Activated naive CD8-positive, alpha-beta T cell (primary cell): Measurements from ENCODE around the gene LRG1.

Experiments
- H3K27ac Mint-ChIP-seq: one replicate; pipeline ENCODE4 v1.8.0; 2021; ENCODE audit warnings: mixed read lengths
- H3K27me3 Mint-ChIP-seq: one replicate; pipeline ENCODE4 v1.8.0; 2021; ENCODE audit warnings: mixed read lengths
- H3K36me3 Mint-ChIP-seq: one replicate; pipeline ENCODE4 v1.8.0; 2021; ENCODE audit warnings: mixed read lengths
- H3K4me1 Mint-ChIP-seq: one replicate; pipeline ENCODE4 v1.8.0; 2021; ENCODE audit warnings: low read depth, mixed read lengths
- H3K4me3 Mint-ChIP-seq: one replicate; pipeline ENCODE4 v1.8.0; 2021; ENCODE audit warnings: mild to moderate bottlenecking, mixed read lengths
- H3K9me3 Mint-ChIP-seq: one replicate; pipeline ENCODE4 v1.8.0; 2021; ENCODE audit warnings: low read depth, mixed read lengths

Gene LRG1

GRCh38 chr19:4559569-4559968, 19.7 kb upstream of the LRG1 start, which contains the start of gene SEMA6B:
Gene SEMA6B (minus strand): TSS chr19:4559684. CDS start chr19:4558457, 1,227 bp downstream.
- no peaks in the 10 kb centered on the region for H3K4me1 Mint-ChIP-seq
- H3K9me3 Mint-ChIP-seq: no peaks in the 10 kb centered on the region
- H3K27ac Mint-ChIP-seq: no peak within 1 kb of the TSS
- H3K36me3 Mint-ChIP-seq: no peaks in the 10 kb centered on the region
- H3K27me3 Mint-ChIP-seq: no peaks in the 10 kb centered on the region
- H3K4me3 Mint-ChIP-seq: no peak within 1 kb of the TSS

GRCh38 chr19:4557971-4558941, 18.4 kb upstream of the LRG1 start:
- no peak overlapping the region for H3K27ac Mint-ChIP-seq
- H3K27me3 Mint-ChIP-seq: no peaks in the 10 kb centered on the region
- no peaks in the 10 kb centered on the region for H3K36me3 Mint-ChIP-seq
- no peaks in the 10 kb centered on the region for H3K4me1 Mint-ChIP-seq
- H3K4me3 Mint-ChIP-seq: no peak overlapping the region
- H3K9me3 Mint-ChIP-seq: no peaks in the 10 kb centered on the region

GRCh38 chr19:4557144-4557970, 17.5 kb upstream of the LRG1 start:
- H3K27ac Mint-ChIP-seq: no peak overlapping the region
- H3K9me3 Mint-ChIP-seq: no peaks in the 10 kb centered on the region
- no peak overlapping the region for H3K4me3 Mint-ChIP-seq
- H3K4me1 Mint-ChIP-seq: no peaks in the 10 kb centered on the region
- no peaks in the 10 kb centered on the region for H3K27me3 Mint-ChIP-seq
- H3K36me3 Mint-ChIP-seq: no peaks in the 10 kb centered on the region

- Mint-ChIP-seq H3K4me1 (no peaks in the 10 kb centered on the region), H3K36me3 (no peaks in the 10 kb centered on the region), H3K27ac (no peak overlapping the region), H3K9me3 (no peaks in the 10 kb centered on the region), H3K4me3 (no peak overlapping the region), H3K27me3 (peaks cover 2% of the 10 kb centered on the region)
Observed at GRCh38 chr19:4556597-4557127, 16.8 kb upstream of the LRG1 start.

GRCh38 chr19:4555657-4556561, 16.1 kb upstream of the LRG1 start:
- Mint-ChIP-seq H3K4me1 (no peaks in the 10 kb centered on the region), H3K9me3 (no peaks in the 10 kb centered on the region), H3K36me3 (no peaks in the 10 kb centered on the region), H3K27me3 (peaks cover 2% of the 10 kb centered on the region), H3K27ac (no peak overlapping the region), H3K4me3 (no peak overlapping the region)

GRCh38 chr19:4554717-4555116, 14.9 kb upstream of the LRG1 start:
- Mint-ChIP-seq H3K36me3 (no peaks in the 10 kb centered on the region), H3K4me3 (no peak overlapping the region)

GRCh38 chr19:4553775-4554174, 13.9 kb upstream of the LRG1 start:
- H3K9me3 Mint-ChIP-seq: no peaks in the 10 kb centered on the region
- H3K27ac Mint-ChIP-seq: no peak overlapping the region
- H3K4me1 Mint-ChIP-seq: no peaks in the 10 kb centered on the region
- no peak overlapping the region for H3K4me3 Mint-ChIP-seq
- no peaks in the 10 kb centered on the region for H3K36me3 Mint-ChIP-seq
- peaks cover 4% of the 10 kb centered on the region for H3K27me3 Mint-ChIP-seq

More at GRCh38 chr19:4554717-4555116, 14.9 kb upstream of the LRG1 start:
- Mint-ChIP-seq H3K27ac (no peak overlapping the region), H3K9me3 (no peaks in the 10 kb centered on the region), H3K4me1 (no peaks in the 10 kb centered on the region), H3K27me3 (peaks cover 4% of the 10 kb centered on the region)

- Mint-ChIP-seq H3K9me3 (no peaks in the 10 kb centered on the region), H3K27ac (no peak overlapping the region), H3K27me3 (peaks cover 4% of the 10 kb centered on the region)
Observed at GRCh38 chr19:4553092-4553695, 13.4 kb upstream of the LRG1 start.

GRCh38 chr19:4552525-4552819, 12.6 kb upstream of the LRG1 start:
- peaks cover 4% of the 10 kb centered on the region for H3K27me3 Mint-ChIP-seq
- H3K4me3 Mint-ChIP-seq: no peak overlapping the region
- H3K27ac Mint-ChIP-seq: no peak overlapping the region
- H3K36me3 Mint-ChIP-seq: no peaks in the 10 kb centered on the region
- no peaks in the 10 kb centered on the region for H3K9me3 Mint-ChIP-seq
- H3K4me1 Mint-ChIP-seq: no peaks in the 10 kb centered on the region

More at GRCh38 chr19:4553092-4553695, 13.4 kb upstream of the LRG1 start:
- Mint-ChIP-seq H3K36me3 (no peaks in the 10 kb centered on the region), H3K4me1 (no peaks in the 10 kb centered on the region), H3K4me3 (no peak overlapping the region)

- no peak overlapping the region for H3K4me3 Mint-ChIP-seq
- no peaks in the 10 kb centered on the region for H3K4me1 Mint-ChIP-seq
- peaks cover 4% of the 10 kb centered on the region for H3K27me3 Mint-ChIP-seq
- no peak overlapping the region for H3K27ac Mint-ChIP-seq
- no peaks in the 10 kb centered on the region for H3K36me3 Mint-ChIP-seq
- no peaks in the 10 kb centered on the region for H3K9me3 Mint-ChIP-seq
Observed at GRCh38 chr19:4550479-4551050, 10.7 kb upstream of the LRG1 start.

GRCh38 chr19:4550018-4550417, 10.2 kb upstream of the LRG1 start:
- Mint-ChIP-seq H3K4me3 (no peak overlapping the region), H3K27me3 (peaks cover 4% of the 10 kb centered on the region), H3K27ac (no peak overlapping the region), H3K36me3 (no peaks in the 10 kb centered on the region), H3K4me1 (no peaks in the 10 kb centered on the region), H3K9me3 (no peaks in the 10 kb centered on the region)

GRCh38 chr19:4548238-4548584, 8.4 kb upstream of the LRG1 start:
- no peaks in the 10 kb centered on the region for H3K4me1 Mint-ChIP-seq
- H3K27me3 Mint-ChIP-seq: peaks cover 4% of the 10 kb centered on the region
- H3K36me3 Mint-ChIP-seq: no peaks in the 10 kb centered on the region
- no peak overlapping the region for H3K27ac Mint-ChIP-seq
- no peak overlapping the region for H3K4me3 Mint-ChIP-seq
- H3K9me3 Mint-ChIP-seq: no peaks in the 10 kb centered on the region

GRCh38 chr19:4547303-4548237, 7.7 kb upstream of the LRG1 start:
- Mint-ChIP-seq H3K4me3 (no peak overlapping the region), H3K4me1 (no peaks in the 10 kb centered on the region), H3K27me3 (peaks cover 4% of the 10 kb centered on the region), H3K27ac (no peak overlapping the region), H3K9me3 (no peaks in the 10 kb centered on the region), H3K36me3 (no peaks in the 10 kb centered on the region)
